ENCODE measurements around the gene SF3B6. TPM values are rescaled to one million over a fixed set of nuclear protein-coding genes. Genes with fewer than 3 reads are reported as not detected.

SF3B6 gene
- total RNA-seq, 1 donor from 2014 or later, result 88.2 TPM

GRCh38 chr2:24082787-24083566 lies 6.9 kb upstream of the SF3B6 start:
- Histone ChIP-seq H3K4me1 (ENCODE audit: control insufficient read depth in 3 of 3, insufficient read depth in 3 of 3, low read length in 3 of 3) (peaks cover 16 to 27% (median 18%) of the 10 kb centered on the region in 3 donors), H3K9ac (ENCODE audit: low read depth in 1 of 3, low read length in 3 of 3) (peak overlapping the region in 2 of 3 donors; percentile 72 to 85), H3K4me3 (ENCODE audit: low read length in 3 of 3) (peak overlapping the region in 1 of 3 donors; percentile 76), H3K9me3 (ENCODE audit: control insufficient read depth in 3 of 3, low read length in 3 of 3) (no peaks in the 10 kb centered on the region), H3K27me3 (ENCODE audit: control insufficient read depth in 3 of 3, insufficient read depth in 3 of 3, low read length in 3 of 3) (no peaks in the 10 kb centered on the region), H3K27ac (ENCODE audit: low read depth, low read length) (peak overlapping the region; percentile 77), H3K36me3 (ENCODE audit: control insufficient read depth in 3 of 3, insufficient read depth in 3 of 3, low read length in 3 of 3) (peaks cover 6 to 10% (median 9%) of the 10 kb centered on the region in 3 donors)

- H3K4me3 ChIP-seq (ENCODE audit: low read length in 3 of 3), result no peak overlapping the region
- no peaks in the 10 kb centered on the region for H3K9me3 ChIP-seq (ENCODE audit: control insufficient read depth in 3 of 3, low read length in 3 of 3)
- peaks cover 24 to 35% (median 27%) of the 10 kb centered on the region in 3 donors for H3K4me1 ChIP-seq (ENCODE audit: control insufficient read depth in 3 of 3, insufficient read depth in 3 of 3, low read length in 3 of 3)
- no peaks in the 10 kb centered on the region for H3K27me3 ChIP-seq (ENCODE audit: control insufficient read depth in 3 of 3, insufficient read depth in 3 of 3, low read length in 3 of 3)
- H3K27ac ChIP-seq (ENCODE audit: low read depth, low read length), result no peak overlapping the region
- peaks cover 6 to 12% (median 9%) of the 10 kb centered on the region in 3 donors for H3K36me3 ChIP-seq (ENCODE audit: control insufficient read depth in 3 of 3, insufficient read depth in 3 of 3, low read length in 3 of 3)
- no peak overlapping the region for H3K9ac ChIP-seq (ENCODE audit: low read depth in 1 of 3, low read length in 3 of 3)
Observed at GRCh38 chr2:24080701-24081100, 4.6 kb upstream of the SF3B6 start.

GRCh38 chr2:24077879-24078278 lies 1.8 kb upstream of the SF3B6 start:
- peaks cover 8 to 17% (median 12%) of the 10 kb centered on the region in 3 donors for H3K4me1 ChIP-seq (ENCODE audit: control insufficient read depth in 3 of 3, insufficient read depth in 3 of 3, low read length in 3 of 3)
- H3K9ac ChIP-seq (ENCODE audit: low read depth in 1 of 3, low read length in 3 of 3), result peak overlapping the region in 2 of 3 donors; percentile 76 to 79
- H3K36me3 ChIP-seq (ENCODE audit: control insufficient read depth in 3 of 3, insufficient read depth in 3 of 3, low read length in 3 of 3), result peaks cover 12 to 15% (median 12%) of the 10 kb centered on the region in 3 donors
- peak overlapping the region; percentile 84 for H3K27ac ChIP-seq (ENCODE audit: low read depth, low read length)
- H3K9me3 ChIP-seq (ENCODE audit: control insufficient read depth in 3 of 3, low read length in 3 of 3), result no peaks in the 10 kb centered on the region
- H3K4me3 ChIP-seq (ENCODE audit: low read length in 3 of 3), result peak overlapping the region; percentile 69 to 98 (median 96)
- no peaks in the 10 kb centered on the region for H3K27me3 ChIP-seq (ENCODE audit: control insufficient read depth in 3 of 3, insufficient read depth in 3 of 3, low read length in 3 of 3)

- peak overlapping the region; percentile 84 for H3K27ac ChIP-seq (ENCODE audit: low read depth, low read length)
- H3K27me3 ChIP-seq (ENCODE audit: control insufficient read depth in 3 of 3, insufficient read depth in 3 of 3, low read length in 3 of 3), result no peaks in the 10 kb centered on the region
- peak overlapping the region; percentile 76 to 79 (median 77) for H3K9ac ChIP-seq (ENCODE audit: low read depth in 1 of 3, low read length in 3 of 3)
- peaks cover 14 to 19% (median 16%) of the 10 kb centered on the region in 3 donors for H3K36me3 ChIP-seq (ENCODE audit: control insufficient read depth in 3 of 3, insufficient read depth in 3 of 3, low read length in 3 of 3)
- H3K4me3 ChIP-seq (ENCODE audit: low read length in 3 of 3), result peak overlapping the region; percentile 69 to 98 (median 96)
- peaks cover 8 to 15% (median 12%) of the 10 kb centered on the region in 3 donors for H3K4me1 ChIP-seq (ENCODE audit: control insufficient read depth in 3 of 3, insufficient read depth in 3 of 3, low read length in 3 of 3)
- no peaks in the 10 kb centered on the region for H3K9me3 ChIP-seq (ENCODE audit: control insufficient read depth in 3 of 3, low read length in 3 of 3)
Observed at GRCh38 chr2:24077535-24077877, 1.4 kb upstream of the SF3B6 start.

- Histone ChIP-seq H3K4me1 (ENCODE audit: control insufficient read depth in 3 of 3, insufficient read depth in 3 of 3, low read length in 3 of 3) (peaks cover 8 to 15% (median 12%) of the 10 kb centered on the region in 3 donors), H3K4me3 (ENCODE audit: low read length in 3 of 3) (peak overlapping the region; percentile 69 to 98 (median 96)), H3K36me3 (ENCODE audit: control insufficient read depth in 3 of 3, insufficient read depth in 3 of 3, low read length in 3 of 3) (peaks cover 14 to 18% (median 16%) of the 10 kb centered on the region in 3 donors), H3K27me3 (ENCODE audit: control insufficient read depth in 3 of 3, insufficient read depth in 3 of 3, low read length in 3 of 3) (no peaks in the 10 kb centered on the region), H3K27ac (ENCODE audit: low read depth, low read length) (peak overlapping the region; percentile 84), H3K9ac (ENCODE audit: low read depth in 1 of 3, low read length in 3 of 3) (peak overlapping the region; percentile 76 to 79 (median 77)), H3K9me3 (ENCODE audit: control insufficient read depth in 3 of 3, low read length in 3 of 3) (no peaks in the 10 kb centered on the region)
Observed at GRCh38 chr2:24076849-24077534, 866 bp upstream of the SF3B6 start.

- Histone ChIP-seq H3K36me3 (ENCODE audit: control insufficient read depth in 3 of 3, insufficient read depth in 3 of 3, low read length in 3 of 3) (peaks cover 14 to 18% (median 15%) of the 10 kb centered on the region in 3 donors), H3K9me3 (ENCODE audit: control insufficient read depth in 3 of 3, low read length in 3 of 3) (no peaks in the 10 kb centered on the region)
Observed at GRCh38 chr2:24075259-24075658, 867 bp downstream of the SF3B6 start.

GRCh38 chr2:24073816-24074215 lies 2.3 kb downstream of the SF3B6 start:
- peaks cover 18 to 27% (median 18%) of the 10 kb centered on the region in 3 donors for H3K36me3 ChIP-seq (ENCODE audit: control insufficient read depth in 3 of 3, insufficient read depth in 3 of 3, low read length in 3 of 3)
- H3K27ac ChIP-seq (ENCODE audit: low read depth, low read length), result no peak overlapping the region
- no peaks in the 10 kb centered on the region for H3K27me3 ChIP-seq (ENCODE audit: control insufficient read depth in 3 of 3, insufficient read depth in 3 of 3, low read length in 3 of 3)
- no peaks in the 10 kb centered on the region for H3K9me3 ChIP-seq (ENCODE audit: control insufficient read depth in 3 of 3, low read length in 3 of 3)
- H3K9ac ChIP-seq (ENCODE audit: low read depth in 1 of 3, low read length in 3 of 3), result peak overlapping the region in 1 of 3 donors; percentile 40
- peaks cover 8 to 15% (median 12%) of the 10 kb centered on the region in 3 donors for H3K4me1 ChIP-seq (ENCODE audit: control insufficient read depth in 3 of 3, insufficient read depth in 3 of 3, low read length in 3 of 3)
- no peak overlapping the region for H3K4me3 ChIP-seq (ENCODE audit: low read length in 3 of 3)

More at GRCh38 chr2:24075259-24075658, 867 bp downstream of the SF3B6 start:
- Histone ChIP-seq H3K4me1 (ENCODE audit: control insufficient read depth in 3 of 3, insufficient read depth in 3 of 3, low read length in 3 of 3) (peaks cover 8 to 15% (median 12%) of the 10 kb centered on the region in 3 donors), H3K9ac (ENCODE audit: low read depth in 1 of 3, low read length in 3 of 3) (peak overlapping the region; percentile 84 to 93 (median 90)), H3K27ac (ENCODE audit: low read depth, low read length) (no peak overlapping the region), H3K27me3 (ENCODE audit: control insufficient read depth in 3 of 3, insufficient read depth in 3 of 3, low read length in 3 of 3) (no peaks in the 10 kb centered on the region), H3K4me3 (ENCODE audit: low read length in 3 of 3) (peak overlapping the region; percentile 95 to 98 (median 96))

GRCh38 chr2:24072259-24072658 lies 3.9 kb downstream of the SF3B6 start:
- peaks cover 3 to 9% (median 6%) of the 10 kb centered on the region in 3 donors for H3K4me1 ChIP-seq (ENCODE audit: control insufficient read depth in 3 of 3, insufficient read depth in 3 of 3, low read length in 3 of 3)
- no peaks in the 10 kb centered on the region for H3K9me3 ChIP-seq (ENCODE audit: control insufficient read depth in 3 of 3, low read length in 3 of 3)
- no peak overlapping the region for H3K27ac ChIP-seq (ENCODE audit: low read depth, low read length)
- no peak overlapping the region for H3K9ac ChIP-seq (ENCODE audit: low read depth in 1 of 3, low read length in 3 of 3)
- H3K4me3 ChIP-seq (ENCODE audit: low read length in 3 of 3), result no peak overlapping the region
- no peaks in the 10 kb centered on the region for H3K27me3 ChIP-seq (ENCODE audit: control insufficient read depth in 3 of 3, insufficient read depth in 3 of 3, low read length in 3 of 3)
- H3K36me3 ChIP-seq (ENCODE audit: control insufficient read depth in 3 of 3, insufficient read depth in 3 of 3, low read length in 3 of 3), result peaks cover 18 to 42% (median 29%) of the 10 kb centered on the region in 3 donors

- Histone ChIP-seq H3K4me3 (ENCODE audit: low read length in 3 of 3) (no peak overlapping the region), H3K27ac (ENCODE audit: low read depth, low read length) (no peak overlapping the region), H3K36me3 (ENCODE audit: control insufficient read depth in 3 of 3, insufficient read depth in 3 of 3, low read length in 3 of 3) (peaks cover 8 to 37% (median 27%) of the 10 kb centered on the region in 3 donors), H3K9me3 (ENCODE audit: control insufficient read depth in 3 of 3, low read length in 3 of 3) (no peaks in the 10 kb centered on the region), H3K9ac (ENCODE audit: low read depth in 1 of 3, low read length in 3 of 3) (no peak overlapping the region), H3K27me3 (ENCODE audit: control insufficient read depth in 3 of 3, insufficient read depth in 3 of 3, low read length in 3 of 3) (no peaks in the 10 kb centered on the region), H3K4me1 (ENCODE audit: control insufficient read depth in 3 of 3, insufficient read depth in 3 of 3, low read length in 3 of 3) (no peaks in the 10 kb centered on the region)
Observed at GRCh38 chr2:24065341-24065740, 10.8 kb downstream of the SF3B6 start.
